ENCODE results near the gene FBXO11. TPM values are rescaled to one million over a fixed set of nuclear protein-coding genes. Genes with fewer than 3 reads are reported as not detected.

The FBXO11 gene
- total RNA-seq, 1 donor from 2014 or later, result 89.1 TPM

DNA sequence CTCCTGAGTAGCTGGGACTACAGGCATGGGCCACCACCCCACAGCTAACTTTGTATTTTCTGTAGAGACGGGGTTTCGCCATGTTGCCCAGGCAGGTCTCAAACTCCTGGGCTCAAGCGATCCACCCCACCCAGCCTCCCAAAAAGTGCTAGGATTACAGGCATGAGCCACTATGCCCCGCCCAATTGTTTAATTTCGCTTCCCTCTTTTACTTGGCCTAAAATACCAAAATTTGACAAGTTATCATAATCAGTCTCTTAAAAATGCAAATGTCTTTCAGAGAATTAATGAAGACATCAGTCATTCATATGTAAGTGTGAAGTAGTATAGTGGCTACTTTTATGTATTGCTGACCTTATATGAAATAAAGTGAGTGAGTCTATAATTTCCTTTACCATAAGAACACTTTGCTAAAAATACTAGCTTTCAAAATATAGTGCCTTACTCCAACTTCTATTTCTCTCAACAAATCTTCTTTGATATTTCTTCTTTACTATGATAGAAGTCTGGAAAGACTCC, 9.8 kb downstream of the FBXO11 start:
- no peak for DNase-seq
- ATAC-seq (ENCODE audit: low read depth), result peak; percentile 38
- intact Hi-C loops (cut with micrococcal nuclease), result no loop called here
- POLR2A ChIA-PET, result interaction anchor here (2.4 kb wide), 1 partner anchor 10 kb away, joined by 21 read pairs; the partner anchor contains the start of gene FBXO11
- CTCF ChIA-PET, result interaction anchor here (2.4 kb wide), 1 partner anchor 11 kb away, joined by 10 read pairs; no protein-coding TSS in a partner anchor
- Mint-ChIP-seq H3K36me3 (ENCODE audit: low read depth) (peaks cover 15% of the 10 kb centered on the region), H3K4me3 (peak overlapping the region; percentile 76), H3K9me3 (no peaks in the 10 kb centered on the region), H3K4me1 (peaks cover 76% of the 10 kb centered on the region), H3K27ac (peak overlapping the region; percentile 91), H3K27me3 (no peaks in the 10 kb centered on the region)
- TF ChIP-seq, protein P1, sequence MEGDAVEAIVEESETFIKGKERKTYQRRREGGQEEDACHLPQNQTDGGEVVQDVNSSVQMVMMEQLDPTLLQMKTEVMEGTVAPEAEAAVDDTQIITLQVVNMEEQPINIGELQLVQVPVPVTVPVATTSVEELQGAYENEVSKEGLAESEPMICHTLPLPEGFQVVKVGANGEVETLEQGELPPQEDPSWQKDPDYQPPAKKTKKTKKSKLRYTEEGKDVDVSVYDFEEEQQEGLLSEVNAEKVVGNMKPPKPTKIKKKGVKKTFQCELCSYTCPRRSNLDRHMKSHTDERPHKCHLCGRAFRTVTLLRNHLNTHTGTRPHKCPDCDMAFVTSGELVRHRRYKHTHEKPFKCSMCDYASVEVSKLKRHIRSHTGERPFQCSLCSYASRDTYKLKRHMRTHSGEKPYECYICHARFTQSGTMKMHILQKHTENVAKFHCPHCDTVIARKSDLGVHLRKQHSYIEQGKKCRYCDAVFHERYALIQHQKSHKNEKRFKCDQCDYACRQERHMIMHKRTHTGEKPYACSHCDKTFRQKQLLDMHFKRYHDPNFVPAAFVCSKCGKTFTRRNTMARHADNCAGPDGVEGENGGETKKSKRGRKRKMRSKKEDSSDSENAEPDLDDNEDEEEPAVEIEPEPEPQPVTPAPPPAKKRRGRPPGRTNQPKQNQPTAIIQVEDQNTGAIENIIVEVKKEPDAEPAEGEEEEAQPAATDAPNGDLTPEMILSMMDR (IDR thresholded peaks at IDR 0.05), result no peak

DNA sequence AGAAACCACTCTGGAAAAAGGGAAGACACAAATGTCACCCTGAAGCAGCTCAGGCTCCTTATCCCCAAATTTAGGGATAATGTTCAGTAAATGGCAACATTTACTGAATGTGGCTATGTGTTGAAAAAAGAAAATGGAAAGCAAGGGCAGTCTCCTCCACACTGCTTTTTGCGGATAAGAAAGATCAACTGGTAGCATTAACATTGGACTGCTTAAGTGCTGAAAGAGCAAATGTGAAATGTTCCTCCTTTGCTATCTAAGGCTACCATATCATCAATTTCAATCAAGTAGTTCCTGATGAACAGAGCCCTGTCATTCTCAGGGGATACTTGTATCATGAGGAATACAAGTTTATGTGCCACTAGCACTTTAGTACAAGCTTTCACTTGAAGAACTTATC, 12.5 kb downstream of the FBXO11 start:
- POLR2A ChIA-PET, result no interaction called here
- CTCF ChIA-PET, result no interaction called here
- Mint-ChIP-seq H3K36me3 (ENCODE audit: low read depth) (peaks cover 20% of the 10 kb centered on the region), H3K9me3 (no peaks in the 10 kb centered on the region), H3K4me3 (no peak overlapping the region), H3K4me1 (peaks cover 78% of the 10 kb centered on the region), H3K27ac (peak overlapping the region; percentile 41), H3K27me3 (no peaks in the 10 kb centered on the region)
- DNase-seq (no peak), ATAC-seq (ENCODE audit: low read depth) (no peak)
- TF ChIP-seq, protein P1 (IDR thresholded peaks at IDR 0.05), result no peak
- intact Hi-C loops (cut with micrococcal nuclease), result no loop called here

DNA sequence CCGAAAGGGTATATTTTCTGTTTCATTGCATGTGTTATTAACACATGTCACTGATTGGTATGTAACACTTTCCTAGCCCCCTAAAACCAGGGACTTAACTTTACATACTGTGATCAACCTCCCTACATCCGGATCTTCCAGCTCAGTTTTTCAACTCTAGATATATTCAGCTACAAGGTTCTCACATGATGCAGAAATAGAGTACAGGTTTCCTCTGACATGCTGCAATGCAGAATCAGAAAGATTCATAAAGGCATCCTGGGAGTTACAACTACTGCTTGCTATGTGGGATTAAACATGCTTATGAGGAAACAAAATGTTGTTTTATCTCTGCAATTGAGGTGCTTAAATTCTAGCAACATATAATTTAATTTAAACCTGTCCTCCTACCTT, 14.0 kb downstream of the FBXO11 start:
- ChIA-PET POLR2A (no interaction called here), CTCF (interaction anchor here (1.2 kb wide), 1 partner anchor 14 kb away, joined by 3 read pairs; the partner anchor contains the start of gene FBXO11)
- H3K9me3 Mint-ChIP-seq, result no peaks in the 10 kb centered on the region
- TF ChIP-seq, protein P1 (IDR thresholded peaks at IDR 0.05), result no peak
- no peak overlapping the region for H3K27ac Mint-ChIP-seq
- H3K4me1 Mint-ChIP-seq, result peaks cover 73% of the 10 kb centered on the region
- H3K27me3 Mint-ChIP-seq, result no peaks in the 10 kb centered on the region
- no peak overlapping the region for H3K4me3 Mint-ChIP-seq
- ATAC-seq (ENCODE audit: low read depth) (no peak), DNase-seq (no peak)
- intact Hi-C loops (cut with micrococcal nuclease), result no loop called here
- peaks cover 29% of the 10 kb centered on the region for H3K36me3 Mint-ChIP-seq (ENCODE audit: low read depth)

DNA sequence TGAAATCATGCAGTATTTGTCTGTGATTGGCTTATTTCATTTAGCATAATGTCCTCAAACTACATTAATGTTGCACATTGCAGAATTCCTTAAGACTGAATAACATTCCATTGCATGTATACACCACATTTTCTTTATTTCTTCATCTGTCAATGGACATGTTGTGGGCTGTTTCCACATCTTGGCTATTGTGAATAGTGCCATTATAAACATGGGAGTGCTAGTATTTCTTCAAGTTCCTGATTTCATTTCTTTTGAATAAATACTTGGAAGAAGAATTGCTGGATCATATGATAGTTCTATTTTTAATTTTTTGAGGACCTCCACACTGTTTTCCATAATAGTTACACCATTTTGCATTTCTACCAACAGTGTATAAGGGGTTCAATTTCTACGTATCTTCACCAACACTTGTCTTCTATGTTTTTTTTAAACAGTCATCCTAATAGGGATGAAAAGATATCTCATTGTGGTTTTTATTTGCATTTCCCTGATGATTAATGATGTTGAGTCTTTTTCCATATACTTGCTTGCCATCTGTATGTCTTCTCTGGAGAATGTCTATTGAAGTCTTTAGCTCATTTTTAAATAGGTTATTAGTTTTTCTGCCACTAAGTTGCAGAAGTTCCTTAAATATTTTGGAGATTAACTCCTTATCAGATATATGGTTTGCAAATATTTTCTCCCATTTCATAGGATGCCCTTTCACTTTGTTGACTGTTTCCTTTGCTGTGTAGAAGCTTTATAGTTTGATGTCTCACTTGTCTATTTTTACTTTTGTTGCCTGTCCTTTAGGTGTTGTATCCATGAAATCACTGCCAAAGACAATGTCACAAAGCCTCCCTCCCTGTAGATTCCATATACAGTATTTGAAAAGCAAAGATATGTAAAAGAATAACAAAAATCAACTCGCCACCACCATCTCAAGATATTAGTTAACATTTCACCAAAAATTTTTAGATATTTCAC, 14.6 kb downstream of the FBXO11 start:
- CTCF ChIA-PET, result no interaction called here
- TF ChIP-seq, protein P1 (IDR thresholded peaks at IDR 0.05), result no peak
- H3K36me3 Mint-ChIP-seq (ENCODE audit: low read depth), result peaks cover 35% of the 10 kb centered on the region
- POLR2A ChIA-PET, result interaction anchor here (0.5 kb wide), 1 partner anchor 26 kb away, joined by 6 read pairs; no protein-coding TSS in a partner anchor
- ATAC-seq (ENCODE audit: low read depth), result no peak
- H3K4me1 Mint-ChIP-seq, result peaks cover 71% of the 10 kb centered on the region
- no peak for DNase-seq
- H3K27me3 Mint-ChIP-seq, result no peaks in the 10 kb centered on the region
- intact Hi-C loops (cut with micrococcal nuclease), result loop anchor here (2.0 kb wide), 1 partner anchor 21 kb away; no protein-coding TSS in a partner anchor
- H3K9me3 Mint-ChIP-seq, result no peaks in the 10 kb centered on the region
- no peak overlapping the region for H3K4me3 Mint-ChIP-seq
- H3K27ac Mint-ChIP-seq, result peak overlapping the region; percentile 13

Data from activated B cell treated with CpG ODN at 0.5 μM for 24 hours (primary cell).